ENCODE measurements around the gene SAMD14.

Gene SAMD14

DNA sequence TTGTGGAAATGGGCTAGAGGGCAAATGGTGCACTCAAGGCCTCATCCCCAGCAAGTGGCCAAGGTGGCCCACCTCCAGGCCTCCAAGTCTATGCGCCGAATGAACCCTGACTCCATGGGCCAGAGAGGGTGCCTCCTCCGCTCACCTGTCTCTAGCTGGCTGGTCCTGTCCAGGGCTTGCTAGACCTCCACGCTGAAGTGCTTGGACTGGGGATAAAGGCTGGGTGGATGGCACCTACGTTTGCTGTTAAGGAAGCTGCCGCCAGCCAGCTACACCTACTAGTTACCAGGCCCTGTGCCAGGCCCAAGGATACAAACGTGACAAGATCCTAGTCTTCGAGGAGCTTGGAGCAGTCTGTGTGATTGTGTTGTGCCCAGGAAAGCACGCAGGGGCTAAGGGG is 35.1 kb upstream of the SAMD14 start:
- DNase-seq: no peak

DNA sequence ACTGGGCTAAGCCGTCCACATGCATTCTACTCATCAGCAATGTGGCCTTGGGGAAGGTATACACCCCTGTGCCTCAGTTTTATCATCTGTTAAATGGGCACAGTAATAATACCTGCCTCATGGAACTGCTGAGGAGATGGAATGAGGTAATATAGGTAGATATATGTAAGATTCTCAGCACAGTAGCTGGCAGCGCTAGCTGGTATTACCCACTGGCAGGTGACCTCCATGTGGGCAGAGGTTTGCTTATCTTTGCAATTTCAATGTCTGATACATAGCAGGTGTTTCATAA is 34.7 kb upstream of the SAMD14 start:
- no peak for DNase-seq

DNA sequence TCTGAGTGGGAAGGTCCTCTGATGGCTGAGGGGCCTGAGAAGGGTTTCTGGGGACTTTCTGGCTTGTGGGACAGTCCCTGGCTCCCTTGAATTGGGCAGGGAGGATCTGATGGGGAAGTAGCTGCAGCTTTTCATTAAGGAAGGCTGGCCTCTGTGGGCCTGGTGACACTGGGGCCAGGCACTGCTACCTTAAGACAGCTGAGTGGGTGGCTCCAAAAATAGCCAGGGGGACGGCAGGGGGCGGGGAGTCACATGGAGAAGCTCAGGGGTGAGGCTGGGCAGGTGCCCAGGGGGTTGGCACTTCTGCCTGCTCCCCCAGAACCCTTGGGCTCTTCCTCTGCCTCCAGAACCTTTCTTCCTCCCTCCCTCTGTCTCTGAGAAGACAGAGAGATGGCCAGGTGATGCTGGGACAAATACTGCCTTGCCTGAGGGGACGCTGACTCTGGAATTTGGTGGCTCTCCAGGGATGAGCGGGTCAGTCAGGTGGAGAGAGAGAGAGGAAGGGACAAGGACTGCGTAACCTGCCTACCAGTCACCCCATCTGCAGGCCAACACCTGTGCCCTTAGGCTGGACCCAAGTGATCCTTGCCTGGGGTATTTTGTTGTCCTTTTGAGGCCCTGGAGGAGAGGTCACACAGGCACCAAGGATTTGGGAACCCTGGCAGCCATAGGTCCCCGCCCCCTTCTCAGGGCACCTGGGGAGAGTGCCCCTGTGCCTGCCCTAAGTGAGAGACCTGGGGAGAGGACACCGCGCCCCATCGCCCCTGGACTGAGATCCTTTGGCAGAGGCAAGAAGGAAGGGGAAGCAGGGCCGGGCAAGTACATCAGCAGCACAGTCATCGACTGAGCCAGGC is 34.1 kb upstream of the SAMD14 start:
- no peak for DNase-seq

DNA sequence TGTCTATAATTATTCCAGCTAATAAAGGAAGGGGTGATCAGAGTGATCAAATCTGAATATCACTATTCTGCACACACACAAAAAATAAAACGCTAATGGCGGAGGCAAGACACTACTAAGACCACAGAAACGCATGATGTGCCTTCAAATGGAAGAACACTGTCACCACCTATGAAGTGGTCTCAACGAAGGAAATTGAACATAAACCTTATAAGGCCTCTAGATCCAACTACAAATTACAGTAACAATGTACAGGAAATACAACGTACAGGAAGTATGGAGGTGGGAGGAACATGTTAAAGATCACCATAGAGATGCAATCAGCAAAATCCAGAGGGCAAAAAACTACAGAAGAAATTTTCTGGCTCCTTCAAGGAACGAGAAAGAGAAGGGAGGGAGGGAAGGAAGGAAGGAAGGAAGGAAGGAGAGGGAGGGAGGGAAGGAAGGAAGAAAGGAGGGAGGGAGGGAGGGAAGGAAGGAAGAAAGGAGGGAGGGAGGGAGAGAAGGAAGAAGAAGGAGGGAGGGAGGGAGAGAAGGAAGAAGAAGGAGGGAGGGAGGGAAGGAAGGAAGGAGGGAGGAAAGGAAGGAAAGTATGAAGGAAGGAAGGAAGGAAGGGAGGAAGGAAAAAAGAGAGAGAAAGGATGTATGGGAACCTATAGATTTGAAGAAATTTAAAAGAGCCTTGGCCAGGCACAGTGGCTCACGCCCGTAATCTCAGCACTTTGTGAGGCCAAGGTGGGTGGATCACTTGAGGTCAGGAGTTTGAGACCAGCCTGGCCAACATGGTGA is 32.7 kb upstream of the SAMD14 start:
- DNase-seq: no peak

DNA sequence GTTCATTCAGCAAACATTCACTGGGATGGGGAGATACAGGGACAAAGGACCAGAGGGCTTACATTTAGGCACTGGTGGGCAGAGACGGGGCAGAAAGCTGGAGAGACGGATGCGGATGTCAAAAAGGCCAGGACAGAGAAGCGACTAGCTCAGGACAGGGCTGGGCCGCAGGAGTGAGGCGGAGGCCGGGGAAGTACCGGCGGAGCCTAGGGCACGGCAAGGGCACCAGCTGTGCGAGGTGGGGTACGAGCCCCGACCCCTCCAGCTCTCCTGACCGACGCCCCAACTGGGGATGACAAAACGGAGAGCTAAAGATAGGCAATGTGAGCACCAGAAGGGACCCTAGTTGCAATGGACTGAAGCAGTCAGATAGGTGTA is 31.9 kb upstream of the SAMD14 start:
- DNase-seq: no peak

DNA sequence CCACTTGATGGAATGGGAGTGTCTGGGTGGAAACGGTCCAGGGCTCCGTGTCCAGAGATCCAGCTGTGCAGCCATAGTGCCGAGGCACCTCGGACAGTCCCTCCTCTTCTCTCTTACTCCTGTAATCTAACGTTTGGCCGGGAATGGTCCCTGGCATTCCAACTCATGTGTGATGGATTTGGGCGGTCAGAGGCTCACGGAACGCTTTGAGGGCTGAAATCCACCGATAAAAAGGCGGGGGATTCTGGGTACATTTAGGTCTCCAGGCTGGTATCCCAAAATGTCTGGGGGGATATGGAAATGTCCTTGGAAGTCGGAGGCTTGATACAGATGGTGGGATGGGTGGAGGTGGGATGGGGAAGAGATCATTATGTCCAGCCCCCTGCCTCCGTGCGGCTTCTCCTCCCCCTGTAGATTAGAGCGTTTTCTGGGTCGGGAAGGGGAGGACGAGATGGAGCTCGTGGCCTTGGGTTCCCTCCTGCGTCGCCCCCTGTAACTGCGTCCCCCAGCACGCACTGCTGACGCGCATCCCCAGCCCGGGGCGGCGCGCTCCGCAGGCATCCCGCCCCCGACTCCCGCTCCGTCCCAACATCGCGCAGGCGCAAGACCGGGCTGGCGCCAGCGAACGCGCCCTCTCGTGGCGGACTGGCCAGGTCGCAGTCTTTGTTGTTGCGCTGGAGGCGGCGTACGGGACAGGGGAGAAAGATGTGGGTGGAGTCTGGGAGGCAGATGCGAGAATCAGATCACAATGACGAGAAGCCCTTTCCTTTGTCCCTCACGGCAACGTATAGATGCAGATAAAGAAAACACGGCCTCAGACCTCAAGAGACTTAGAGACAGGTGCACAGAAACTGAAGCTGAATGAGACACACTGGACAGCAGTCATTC is 31.3 kb upstream of the SAMD14 start:
- DNase-seq: peak; percentile 97

DNA sequence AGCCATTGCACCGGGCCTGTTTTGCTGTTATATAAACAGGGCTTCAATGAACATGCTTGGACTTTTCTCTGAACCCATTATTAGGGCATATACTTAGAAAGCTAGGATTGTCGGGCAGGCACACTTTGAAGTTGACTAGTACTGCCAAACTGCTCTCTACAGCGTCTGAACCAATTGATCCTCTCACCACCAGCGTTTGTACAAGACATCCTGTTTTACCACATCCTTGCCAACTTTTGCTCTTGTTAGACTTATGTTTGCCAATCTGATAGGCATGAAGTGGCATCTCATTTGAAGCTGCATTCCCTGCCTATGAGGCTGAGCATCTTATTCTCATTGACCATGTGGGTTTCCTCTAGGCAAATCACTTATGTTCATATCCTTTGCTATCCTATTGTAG is 27.9 kb upstream of the SAMD14 start:
- peak; percentile 31 for DNase-seq

DNA sequence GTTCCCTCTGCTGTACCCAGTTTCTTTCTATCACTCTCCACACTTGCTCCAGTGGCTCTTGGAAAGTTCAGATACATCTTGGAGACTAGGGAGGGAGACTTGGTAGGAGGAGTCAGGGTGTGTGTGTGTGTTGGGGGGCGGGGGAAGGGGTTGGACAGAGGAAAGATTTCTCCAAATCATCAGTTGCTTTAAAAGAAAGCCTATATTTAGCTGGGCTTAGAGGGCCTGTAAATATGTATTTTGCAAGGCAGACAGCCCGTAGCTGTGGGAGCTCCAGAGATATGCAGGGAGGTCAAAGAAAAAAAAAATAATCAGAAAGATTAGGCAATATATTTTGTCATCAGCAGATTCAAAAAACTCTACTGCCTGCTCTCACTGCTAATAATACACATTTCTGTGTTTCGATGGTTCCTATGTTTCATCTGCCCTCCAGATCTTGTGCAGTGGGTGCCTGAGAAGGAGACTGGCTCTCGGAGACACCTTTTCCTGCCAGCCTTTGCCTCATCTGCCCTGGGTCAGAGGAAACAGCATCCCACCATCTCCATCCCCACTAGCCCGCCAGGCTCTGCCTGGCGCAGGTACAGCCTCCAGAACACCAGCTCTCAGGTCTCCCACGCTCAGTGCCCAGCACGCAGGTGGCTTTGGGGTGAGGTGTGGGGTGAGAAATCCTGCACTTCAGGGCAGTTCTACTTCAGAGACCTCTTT is 25.3 kb upstream of the SAMD14 start:
- DNase-seq: no peak

DNA sequence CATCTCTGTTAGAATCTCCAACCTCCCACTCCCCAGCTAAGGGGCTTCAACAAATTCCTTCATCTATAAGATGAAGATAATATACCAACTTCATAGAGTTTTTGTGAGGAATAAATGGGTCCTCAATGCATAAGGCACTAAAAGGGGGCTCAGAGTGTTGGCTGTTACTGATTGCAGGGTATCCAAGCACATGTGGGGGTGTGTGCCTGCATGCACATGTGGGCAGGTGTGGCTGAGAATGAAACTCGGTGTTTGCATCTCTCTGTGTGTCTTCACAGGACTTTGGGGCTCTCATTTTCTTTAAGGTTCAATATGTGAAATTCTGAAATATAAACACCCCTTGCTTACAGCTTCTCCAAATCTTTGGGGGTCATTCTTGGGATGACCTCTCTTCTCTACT is 24.6 kb upstream of the SAMD14 start:
- no peak for DNase-seq

DNA sequence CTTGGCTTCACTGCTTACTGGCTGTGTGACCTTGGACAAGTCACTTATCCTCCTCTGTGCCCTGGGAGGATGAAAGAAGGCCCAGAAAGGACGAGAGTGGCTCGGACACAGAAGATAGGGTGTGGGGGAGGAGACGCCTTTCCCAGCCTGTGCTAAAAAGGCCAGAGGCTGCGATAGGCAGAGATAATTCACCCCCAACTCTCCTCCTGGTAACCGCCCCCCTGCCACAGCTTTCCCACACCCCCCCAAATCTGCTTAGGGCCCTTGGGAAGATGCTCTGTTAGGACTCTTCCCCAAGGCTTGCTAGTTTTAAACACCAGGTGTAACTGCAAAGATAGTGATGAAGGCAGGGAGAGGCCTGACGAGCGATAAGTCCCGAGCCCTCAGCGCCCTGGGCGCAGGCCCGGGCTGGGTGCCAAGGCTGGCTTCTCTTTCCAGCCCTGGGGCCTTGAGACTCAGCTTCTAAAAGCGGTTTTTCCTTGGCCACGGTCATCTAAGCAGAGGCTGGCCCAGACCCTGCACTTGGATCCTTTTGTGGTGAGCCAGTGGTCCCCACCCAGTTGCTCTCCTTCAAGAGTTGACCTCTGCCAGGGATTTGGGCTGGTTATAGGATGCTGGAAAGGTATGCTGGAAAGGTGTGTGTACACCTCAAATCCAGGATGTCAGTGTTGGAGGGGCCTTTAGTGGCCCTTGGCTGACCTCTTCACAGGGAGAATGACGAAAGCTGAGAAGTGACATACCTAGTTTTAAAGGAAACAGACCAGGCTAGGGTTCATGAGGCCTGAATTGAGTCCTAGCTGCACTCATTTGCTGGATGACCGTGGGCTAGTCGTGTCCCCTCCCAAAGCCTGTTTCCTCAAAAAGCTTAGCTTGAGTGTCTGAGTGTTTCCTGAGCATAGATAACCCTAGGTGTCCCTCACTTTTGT is 24.0 kb upstream of the SAMD14 start:
- no peak for DNase-seq

DNA sequence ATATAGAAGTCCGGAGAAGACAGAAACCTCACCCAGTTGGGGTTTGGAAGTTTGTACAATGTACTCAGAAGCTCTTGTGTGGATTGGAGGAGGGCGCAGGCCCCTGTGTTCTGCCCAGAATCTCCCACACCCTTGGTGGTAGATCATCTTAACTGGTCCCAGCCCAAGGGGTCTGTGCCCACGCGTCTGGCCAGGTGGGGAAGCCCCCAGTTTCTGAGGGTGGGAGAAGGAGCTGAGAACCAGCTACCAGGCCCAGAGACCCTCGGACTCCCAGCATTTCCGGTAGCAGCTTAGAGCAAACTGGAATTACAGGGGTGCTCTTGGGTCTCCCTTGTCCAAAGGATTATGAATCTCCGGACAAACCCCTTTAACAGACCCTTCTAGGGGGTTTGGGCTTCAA is 22.8 kb upstream of the SAMD14 start:
- no peak for DNase-seq

DNA sequence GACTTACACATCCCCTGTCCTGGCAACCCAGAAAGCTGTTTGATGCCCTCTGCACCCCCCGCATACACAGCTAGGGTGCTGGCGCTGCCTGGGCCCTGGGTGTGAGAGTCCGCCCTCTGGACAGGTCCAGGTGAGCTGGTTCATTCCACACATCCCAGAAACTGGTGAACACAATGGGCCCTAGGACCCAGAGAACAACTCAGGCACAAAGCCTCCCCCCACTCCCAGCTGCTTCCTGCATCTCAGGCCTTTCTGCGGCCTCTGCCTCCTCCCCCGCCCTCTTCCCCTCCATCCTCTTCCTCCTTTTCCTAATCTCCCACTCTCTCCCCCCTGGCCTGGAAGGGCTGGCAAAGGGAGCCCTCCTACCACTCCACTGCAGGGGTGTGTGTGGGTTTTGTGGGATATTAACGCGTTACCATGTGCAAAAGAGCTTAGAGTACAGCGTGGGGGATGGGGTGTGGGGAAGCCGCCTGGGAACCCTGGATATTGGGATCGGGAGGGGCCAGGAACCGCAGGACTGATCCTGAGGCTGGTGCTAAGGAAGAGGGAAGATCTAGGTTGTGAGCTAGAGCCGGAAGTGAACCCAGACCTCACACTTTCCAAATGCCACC is 22.1 kb upstream of the SAMD14 start:
- DNase-seq: peak; percentile 78

DNA sequence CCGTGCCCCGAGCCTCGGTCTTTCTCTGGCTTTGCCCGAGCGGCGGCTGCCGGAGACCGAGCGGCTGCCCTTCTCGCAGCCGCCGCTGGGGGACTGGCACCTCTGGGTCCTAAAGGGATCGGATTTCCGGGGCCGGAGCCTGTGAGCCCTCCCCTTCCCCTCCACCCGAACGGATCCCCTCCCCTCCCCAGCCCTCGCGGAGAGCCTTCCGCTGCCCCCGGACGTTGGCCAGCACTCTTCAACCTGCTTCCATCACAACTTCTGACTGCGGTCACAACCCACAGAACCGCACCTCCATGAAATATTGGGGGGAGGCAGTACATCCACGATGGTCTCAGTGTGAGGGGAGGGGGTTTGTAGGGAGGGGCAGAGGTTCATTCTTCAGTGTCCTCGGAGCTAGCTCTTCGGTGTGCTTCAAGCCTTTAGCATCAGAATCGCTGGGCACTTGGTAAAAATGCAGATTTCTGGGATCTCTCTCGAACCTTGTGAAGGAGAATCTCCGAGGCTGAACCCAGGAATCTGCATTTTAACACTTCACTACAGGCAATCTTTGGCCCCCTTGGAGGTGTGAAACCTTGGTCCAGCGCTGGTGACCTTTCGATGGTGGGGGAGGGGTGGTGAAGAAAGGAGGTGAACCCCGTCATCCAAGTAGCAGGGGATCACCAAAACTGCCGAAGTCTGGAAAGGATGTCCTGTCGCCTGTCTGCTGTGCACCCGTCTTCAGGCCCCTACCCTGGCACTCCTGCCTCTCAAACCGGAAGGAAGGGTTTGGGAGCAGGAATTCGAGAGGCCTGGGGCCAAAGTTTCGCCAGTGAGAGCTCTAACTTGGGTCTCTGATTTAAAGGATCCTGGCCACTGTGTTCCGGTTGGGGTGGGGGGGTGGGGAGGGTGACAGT is 21.3 kb upstream of the SAMD14 start:
- DNase-seq: peak; percentile 96

DNA sequence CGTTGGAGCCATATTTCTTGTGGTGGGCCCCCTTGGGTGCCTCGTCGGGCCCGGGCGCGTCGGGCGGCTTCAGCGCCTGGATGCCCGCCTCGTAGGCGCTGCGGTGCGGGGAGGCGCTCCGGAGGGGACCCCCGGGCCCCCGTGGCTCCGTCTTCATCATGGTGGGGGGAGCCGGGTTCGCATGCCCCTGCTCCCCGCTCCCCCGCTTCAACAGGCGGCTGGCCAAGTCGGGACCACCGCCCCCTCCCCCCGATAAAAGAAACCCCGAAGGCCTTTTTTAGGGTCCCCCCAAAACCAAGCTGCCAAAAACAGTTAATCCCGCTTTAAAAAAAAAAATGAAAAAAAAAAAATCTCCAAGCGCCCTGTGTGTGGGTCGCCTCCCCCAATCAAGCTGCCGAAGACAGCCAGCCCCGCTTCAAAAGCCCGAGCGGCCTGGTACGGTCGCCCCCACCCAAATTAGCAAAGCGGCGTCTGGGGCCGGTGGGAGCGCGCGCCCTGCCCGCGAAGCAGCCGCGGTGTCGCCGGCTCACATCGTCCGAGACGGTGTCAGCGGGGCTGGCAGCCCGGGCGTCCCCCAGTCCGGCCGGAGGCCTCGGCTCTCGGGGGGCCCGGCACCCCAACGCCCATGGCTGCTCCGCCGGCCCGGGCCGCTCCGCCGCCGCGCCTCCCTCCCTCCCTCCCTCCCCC is 20.5 kb upstream of the SAMD14 start, which contains the start of gene PPP1R9B:
PPP1R9B (minus strand) TSS at position 324 of the 687 bp plus-strand sequence; CDS start at position 160, 164 bp downstream.
- DNase-seq: peak; percentile 23

DNA sequence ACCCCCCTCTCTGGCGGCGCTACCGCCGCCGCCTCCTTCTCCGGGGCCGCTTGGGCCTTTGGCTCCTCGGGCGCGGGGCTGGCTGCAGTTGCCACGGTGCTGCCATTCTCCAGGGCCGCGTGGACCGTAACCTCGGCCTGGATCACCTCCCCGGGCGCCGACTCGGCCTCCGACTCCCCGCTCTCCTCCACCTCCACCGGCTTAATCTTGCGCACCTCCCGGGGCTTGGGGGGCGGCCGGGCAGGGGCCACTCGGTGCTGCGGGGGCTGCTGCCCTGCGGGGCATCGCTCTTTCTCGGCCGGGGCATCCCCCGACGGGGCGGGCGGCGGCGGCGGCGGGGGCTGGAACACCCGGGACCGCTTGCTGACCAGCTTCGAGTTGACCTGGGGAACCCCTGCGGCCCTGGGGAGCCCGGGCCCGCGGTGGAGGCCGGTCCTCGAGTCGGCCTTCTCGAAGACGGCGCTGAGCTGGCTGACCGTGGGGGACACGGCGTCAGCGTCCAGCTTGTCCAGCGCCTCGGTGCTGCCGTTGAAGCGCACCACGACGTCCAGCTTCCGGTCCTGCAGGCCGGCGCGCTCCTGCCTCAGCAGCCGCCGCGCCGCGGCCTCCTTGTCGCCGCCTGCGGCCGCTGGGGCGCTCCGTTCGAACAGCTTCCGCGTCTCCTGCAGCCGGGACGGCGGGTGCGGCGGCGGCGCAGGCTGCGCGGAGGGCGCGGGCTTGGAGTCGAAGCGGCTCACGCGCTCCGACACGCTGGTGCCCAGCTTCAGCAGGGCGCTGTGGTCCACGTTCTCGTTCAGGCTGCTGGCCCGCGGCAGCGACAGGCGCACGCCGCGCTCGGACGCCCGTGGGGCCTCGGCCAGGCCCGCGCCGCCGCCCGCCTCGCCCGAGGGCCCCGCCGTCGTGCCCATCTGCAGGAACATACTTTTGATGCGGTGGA is 19.7 kb upstream of the SAMD14 start:
- DNase-seq: peak; percentile 66

DNA sequence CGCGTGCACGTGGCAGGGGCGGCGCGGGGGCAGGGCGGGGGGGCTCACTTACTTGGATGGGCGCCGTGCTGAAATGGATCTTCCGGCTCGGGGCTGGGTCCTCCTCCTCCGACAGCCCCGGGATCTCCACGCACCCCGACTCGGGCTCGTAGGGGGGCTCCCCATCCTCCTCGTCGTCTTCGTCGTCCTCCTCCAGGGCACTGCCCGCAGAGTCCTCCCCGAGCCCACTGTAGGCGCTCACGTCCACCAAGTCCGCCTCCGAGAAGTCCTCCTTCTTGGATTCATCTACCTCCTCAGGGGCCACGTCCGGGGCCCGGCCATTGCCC is 19.1 kb upstream of the SAMD14 start:
- DNase-seq: no peak

DNA sequence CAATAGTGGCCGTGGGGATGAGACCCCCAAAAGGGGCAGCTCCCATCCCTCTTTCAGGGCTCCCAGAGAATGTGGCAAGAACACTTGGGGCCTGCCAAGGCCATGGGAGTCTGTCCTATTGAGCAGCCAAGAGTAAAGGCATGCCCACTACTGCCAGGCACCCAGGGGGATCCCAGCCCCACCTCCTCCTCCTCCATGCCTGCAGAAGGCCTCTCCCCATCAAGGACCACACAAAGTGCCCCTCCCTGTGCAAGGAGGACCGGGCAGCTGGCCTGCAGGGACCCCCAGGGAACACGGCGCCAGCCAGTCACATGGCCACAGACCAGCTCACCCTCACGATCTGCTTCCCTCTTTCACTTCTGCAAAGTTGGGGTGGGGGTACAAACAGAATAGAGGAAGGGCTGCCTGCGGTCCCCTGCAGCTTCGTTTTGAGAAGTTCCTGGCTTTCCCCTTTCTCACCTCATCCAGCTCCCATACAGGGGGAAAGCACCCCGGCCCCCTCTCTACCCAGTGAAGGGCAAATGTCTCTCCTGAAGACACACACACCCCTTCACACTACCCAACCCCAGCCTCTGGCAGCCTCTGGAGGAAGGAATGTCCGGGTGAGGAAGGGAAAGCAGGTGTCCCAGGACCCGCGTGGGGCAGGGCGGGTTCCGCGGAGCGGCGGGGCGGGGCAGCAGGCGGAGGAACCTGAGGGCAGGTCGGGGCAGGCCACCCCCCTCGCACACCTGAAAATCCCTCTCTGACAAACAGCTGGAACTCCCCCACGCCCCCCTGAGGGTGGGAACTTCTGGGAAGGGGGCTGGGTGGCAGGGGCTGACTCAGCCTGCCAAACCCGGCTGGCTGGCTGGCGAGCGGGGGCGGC is 18.5 kb upstream of the SAMD14 start:
- peak; percentile 77 for DNase-seq
